ENCODE measurements around the gene NCAPD2. TPM values are rescaled to one million over a fixed set of nuclear protein-coding genes. Genes with fewer than 3 reads are reported as not detected.

Gene NCAPD2
- total RNA-seq, 1 donor from 2014 or later = 99.1 TPM

GRCh38 chr12:6462234-6462995 is 31.5 kb upstream of the NCAPD2 start:
- Mint-ChIP-seq H3K4me3 (ENCODE audit: low read depth) (no peak overlapping the region), H3K4me1 (ENCODE audit: low read depth) (no peaks in the 10 kb centered on the region), H3K27me3 (peaks cover 8% of the 10 kb centered on the region), H3K27ac (no peak overlapping the region), H3K9me3 (ENCODE audit: low read depth) (no peaks in the 10 kb centered on the region), H3K36me3 (ENCODE audit: insufficient read depth) (peaks cover 3% of the 10 kb centered on the region)
- TF ChIP-seq CTCF (IDR thresholded peaks at IDR 0.05; ENCODE audit: unreplicated experiment) = no peak
- no peak for DNase-seq (ENCODE audit: low spot score, unreplicated experiment)

- Mint-ChIP-seq H3K27ac (no peak overlapping the region), H3K4me3 (ENCODE audit: low read depth) (no peak overlapping the region), H3K4me1 (ENCODE audit: low read depth) (no peaks in the 10 kb centered on the region), H3K9me3 (ENCODE audit: low read depth) (no peaks in the 10 kb centered on the region), H3K36me3 (ENCODE audit: insufficient read depth) (peaks cover 3% of the 10 kb centered on the region), H3K27me3 (peaks cover 12% of the 10 kb centered on the region)
- DNase-seq (ENCODE audit: low spot score, unreplicated experiment) = no peak
- no peak for TF ChIP-seq CTCF (IDR thresholded peaks at IDR 0.05; ENCODE audit: unreplicated experiment)
Observed at GRCh38 chr12:6463216-6463615, 30.7 kb upstream of the NCAPD2 start.

- TF ChIP-seq CTCF (IDR thresholded peaks at IDR 0.05; ENCODE audit: unreplicated experiment) = no peak
- Mint-ChIP-seq H3K36me3 (ENCODE audit: insufficient read depth) (peaks cover 3% of the 10 kb centered on the region), H3K4me3 (ENCODE audit: low read depth) (no peak overlapping the region), H3K4me1 (ENCODE audit: low read depth) (no peaks in the 10 kb centered on the region), H3K9me3 (ENCODE audit: low read depth) (no peaks in the 10 kb centered on the region), H3K27ac (no peak overlapping the region), H3K27me3 (peaks cover 18% of the 10 kb centered on the region)
- DNase-seq (ENCODE audit: low spot score, unreplicated experiment) = no peak
Observed at GRCh38 chr12:6463858-6464257, 30.0 kb upstream of the NCAPD2 start.

- Mint-ChIP-seq H3K9me3 (ENCODE audit: low read depth) (no peaks in the 10 kb centered on the region), H3K4me3 (ENCODE audit: low read depth) (no peak overlapping the region), H3K36me3 (ENCODE audit: insufficient read depth) (peaks cover 3% of the 10 kb centered on the region), H3K27me3 (peaks cover 25% of the 10 kb centered on the region), H3K4me1 (ENCODE audit: low read depth) (no peaks in the 10 kb centered on the region), H3K27ac (no peak overlapping the region)
- DNase-seq (ENCODE audit: low spot score, unreplicated experiment) = no peak
- no peak for TF ChIP-seq CTCF (IDR thresholded peaks at IDR 0.05; ENCODE audit: unreplicated experiment)
Observed at GRCh38 chr12:6464531-6464930, 29.4 kb upstream of the NCAPD2 start.

GRCh38 chr12:6465467-6466183 is 28.3 kb upstream of the NCAPD2 start:
- peak; percentile 89 for TF ChIP-seq CTCF (IDR thresholded peaks at IDR 0.05; ENCODE audit: unreplicated experiment)
- no peaks in the 10 kb centered on the region for H3K9me3 Mint-ChIP-seq (ENCODE audit: low read depth)
- no peak overlapping the region for H3K4me3 Mint-ChIP-seq (ENCODE audit: low read depth)
- H3K27me3 Mint-ChIP-seq = peaks cover 29% of the 10 kb centered on the region
- peaks cover 3% of the 10 kb centered on the region for H3K36me3 Mint-ChIP-seq (ENCODE audit: insufficient read depth)
- H3K27ac Mint-ChIP-seq = no peak overlapping the region
- H3K4me1 Mint-ChIP-seq (ENCODE audit: low read depth) = peaks cover 2% of the 10 kb centered on the region
- DNase-seq (ENCODE audit: low spot score, unreplicated experiment) = peak; percentile 63
